Hepatocyte (in vitro differentiated cells): ENCODE measurements around the gene TMEM259. TPM values are rescaled to one million over a fixed set of nuclear protein-coding genes. Genes with fewer than 3 reads are reported as not detected.

Experiments
- DNase-seq: peaks from one replicate; pipeline ENCODE4 v3.0.0-alpha.2; 2016; ENCODE audit warnings: low spot score
- H2AFZ ChIP-seq: fragments of 200-600 bp; sonication (generic); 2 replicates; pipeline ENCODE4 v1.6.0; 2016; ENCODE audit warnings: antibody characterized with exemption, mild to moderate bottlenecking
- H3K27ac ChIP-seq: fragments of 200-600 bp; sonication (generic); 2 replicates; pipeline ENCODE4 v1.5.1; 2016; ENCODE audit warnings: mild to moderate bottlenecking
- H3K27me3 ChIP-seq: fragments of 200-600 bp; sonication (generic); 2 replicates; pipeline ENCODE4 v1.6.1; 2016
- H3K36me3 ChIP-seq: fragments of 200-600 bp; sonication (generic); replicated peaks from 2 replicates; pipeline ENCODE4 v1.5.1; 2016; ENCODE audit warnings: low read depth; ENCODE audit not compliant: insufficient read depth
- H3K4me1 ChIP-seq: fragments of 200-600 bp; sonication (generic); 2 replicates; pipeline ENCODE4 v1.5.1; 2016; ENCODE audit warnings: mild to moderate bottlenecking, moderate library complexity; ENCODE audit not compliant: insufficient read depth
- H3K4me2 ChIP-seq: fragments of 200-600 bp; sonication (generic); 2 replicates; pipeline ENCODE4 v1.6.0; 2016
- H3K4me3 ChIP-seq: fragments of 200-600 bp; sonication (generic); 2 replicates; pipeline ENCODE4 v1.5.1; 2016; ENCODE audit warnings: mild to moderate bottlenecking
- H3K79me2 ChIP-seq: fragments of 200-600 bp; sonication (generic); 2 replicates; pipeline ENCODE4 v1.6.0; 2017; ENCODE audit warnings: mild to moderate bottlenecking
- H3K9me2 ChIP-seq: fragments of 200-600 bp; sonication (generic); replicated peaks from 2 replicates; pipeline ENCODE4 v1.6.0; 2017; ENCODE audit warnings: mild to moderate bottlenecking; ENCODE audit not compliant: insufficient read depth
- H3K9me3 ChIP-seq: fragments of 200-600 bp; sonication (generic); 2 replicates; pipeline ENCODE4 v1.5.1; 2016; ENCODE audit warnings: low read depth, mild to moderate bottlenecking
- H4K20me1 ChIP-seq: fragments of 200-600 bp; sonication (generic); 2 replicates; pipeline ENCODE4 v1.6.0; 2016; ENCODE audit warnings: mild to moderate bottlenecking; ENCODE audit not compliant: insufficient read depth, poor library complexity, severe bottlenecking
- CTCF ChIP-seq: fragments of 200-600 bp; sonication (generic); IDR thresholded peaks from 2 replicates; pipeline ENCODE4 v1.5.1; 2016; ENCODE audit warnings: antibody characterized with exemption, mild to moderate bottlenecking; ENCODE audit not compliant: poor library complexity
- EZH2 ChIP-seq: fragments of 200-600 bp; sonication (generic); IDR thresholded peaks from 2 replicates; pipeline ENCODE4 v1.6.1; 2016; ENCODE audit warnings: antibody characterized with exemption, mild to moderate bottlenecking, borderline replicate concordance
- EZH2phosphoT487 ChIP-seq: fragments of 200-600 bp; sonication (generic); IDR thresholded peaks from one replicate; pipeline ENCODE4 v1.6.1; 2018; ENCODE audit warnings: antibody characterized with exemption, mild to moderate bottlenecking, low read depth, moderate library complexity; ENCODE audit not compliant: unreplicated experiment, severe bottlenecking
- WGBS: methylation state at CpG from one replicate; pipeline ENCODE4 v1.1.6; 2016; ENCODE audit warnings: low lambda C conversion rate; ENCODE audit errors: missing lambda C conversion rate; 5-methylcytosine and 5-hydroxymethylcytosine counted together
- polyA plus RNA-seq: library from polyadenylated mRNA; unstranded; fragments of >200 nt; fragmentation: Nextera tagmentation; extraction: Ambion mirVana; gene quantifications from 2 replicates; pipeline ENCODE4 v1.2.1, GENCODE V29; 2016
- total RNA-seq: library from RNA; depleted of rRNA; stranded (reverse); fragments of >200 nt; gene quantifications from 2 replicates; pipeline ENCODE4 v1.2.3, GENCODE V29; 2014

TMEM259 gene
- total and polyA plus RNA-seq, 2 experiments from 2014 or later = 169 to 311 TPM

- H3K36me3 ChIP-seq = no peaks in the 10 kb centered on the region
These were observed 30.8 kb downstream of the TMEM259 start for GRCh38 chr19:990119-990571.

GRCh38 chr19:989381-990081 lies 31.4 kb downstream of the TMEM259 start:
- Histone ChIP-seq H3K4me2 (no peak overlapping the region), H2AFZ (no peak overlapping the region), H3K9me3 (no peaks in the 10 kb centered on the region), H3K79me2 (peaks cover 8% of the 10 kb centered on the region), H3K36me3 (no peaks in the 10 kb centered on the region), H3K4me1 (no peaks in the 10 kb centered on the region), H3K4me3 (no peak overlapping the region), H3K27me3 (no peaks in the 10 kb centered on the region), H3K27ac (no peak overlapping the region), H4K20me1 (no peaks in the 10 kb centered on the region), H3K9me2 (no peaks in the 10 kb centered on the region)
- TF ChIP-seq CTCF = peak; percentile 12
- TF ChIP-seq EZH2 = no peak
- no peak for TF ChIP-seq EZH2phosphoT487
- 93% methylated on average over 25 of the region's 25 CpGs for WGBS
- DNase-seq = no peak

More at GRCh38 chr19:990119-990571, 30.8 kb downstream of the TMEM259 start:
- Histone ChIP-seq H3K4me1 (no peaks in the 10 kb centered on the region), H3K4me3 (no peak overlapping the region), H3K9me3 (no peaks in the 10 kb centered on the region), H3K4me2 (no peak overlapping the region), H3K27ac (no peak overlapping the region), H3K9me2 (no peaks in the 10 kb centered on the region), H3K79me2 (peaks cover 2% of the 10 kb centered on the region), H2AFZ (no peak overlapping the region), H3K27me3 (no peaks in the 10 kb centered on the region), H4K20me1 (no peaks in the 10 kb centered on the region)
- no peak for DNase-seq
- TF ChIP-seq EZH2phosphoT487 (no peak), CTCF (no peak), EZH2 (no peak)
- WGBS = 83% methylated on average over 27 of the region's 27 CpGs

GRCh38 chr19:988510-988909 lies 32.4 kb downstream of the TMEM259 start:
- Histone ChIP-seq H3K4me3 (no peak overlapping the region), H3K4me2 (no peak overlapping the region), H3K36me3 (no peaks in the 10 kb centered on the region), H3K79me2 (peaks cover 15% of the 10 kb centered on the region), H3K9me3 (no peaks in the 10 kb centered on the region), H3K4me1 (peaks cover 4% of the 10 kb centered on the region), H3K27ac (no peak overlapping the region), H3K9me2 (no peaks in the 10 kb centered on the region), H3K27me3 (no peaks in the 10 kb centered on the region), H2AFZ (no peak overlapping the region), H4K20me1 (no peaks in the 10 kb centered on the region)
- no peak for DNase-seq
- 96% methylated on average over 15 of the region's 15 CpGs for WGBS
- TF ChIP-seq EZH2phosphoT487 = no peak
- TF ChIP-seq EZH2 = no peak
- no peak for TF ChIP-seq CTCF
